H9 (cell line): ENCODE data around the gene UVRAG. TPM values are rescaled to one million over a fixed set of nuclear protein-coding genes. Genes with fewer than 3 reads are reported as not detected.

ENCODE experiments used
- DNase-seq: peaks from one replicate; pipeline ENCODE4 v3.0.0-alpha.2; 2017
- H2AFZ ChIP-seq: one replicate; pipeline ENCODE4 v1.6.1; 2013; ENCODE audit warnings: mild to moderate bottlenecking, low read length, control low read depth, moderate library complexity
- H2AK5ac ChIP-seq: 2 replicates; pipeline ENCODE4 v1.6.1; 2013; ENCODE audit warnings: low read length, control low read depth, mixed read lengths; ENCODE audit not compliant: insufficient read length
- H2BK120ac ChIP-seq: one replicate; pipeline ENCODE4 v1.6.1; 2013; ENCODE audit warnings: low read depth, mild to moderate bottlenecking, low read length, control low read depth, inconsistent platforms; ENCODE audit not compliant: poor library complexity, severe bottlenecking
- H2BK12ac ChIP-seq: 2 replicates; pipeline ENCODE4 v1.6.1; 2013; ENCODE audit warnings: low read length, control low read depth, mixed read lengths, low read depth; ENCODE audit not compliant: insufficient read length
- H2BK15ac ChIP-seq: 2 replicates; pipeline ENCODE4 v1.6.1; 2013; ENCODE audit warnings: low read depth, low read length, control low read depth
- H2BK20ac ChIP-seq: one replicate; pipeline ENCODE4 v1.6.1; 2013; ENCODE audit warnings: low read depth, mild to moderate bottlenecking, low read length, control low read depth, inconsistent platforms; ENCODE audit not compliant: poor library complexity, severe bottlenecking
- H2BK5ac ChIP-seq: 2 replicates; pipeline ENCODE4 v1.6.1; 2013; ENCODE audit warnings: low read length, control low read depth, mixed read lengths; ENCODE audit not compliant: insufficient read length
- H3K14ac ChIP-seq: 2 replicates; pipeline ENCODE4 v1.6.1; 2013; ENCODE audit warnings: low read length, control low read depth; ENCODE audit not compliant: insufficient read depth
- H3K18ac ChIP-seq: 2 replicates; pipeline ENCODE4 v1.6.1; 2013; ENCODE audit warnings: low read depth, mild to moderate bottlenecking, mixed read lengths, low read length, control low read depth; ENCODE audit not compliant: insufficient read length
- H3K23ac ChIP-seq: 2 replicates; pipeline ENCODE4 v1.6.1; 2013; ENCODE audit warnings: low read length, control low read depth, mixed read lengths, low read depth; ENCODE audit not compliant: insufficient read length
- H3K23me2 ChIP-seq: 2 replicates; pipeline ENCODE4 v1.6.1; 2013; ENCODE audit warnings: low read depth, mild to moderate bottlenecking, mixed read lengths, low read length, control low read depth; ENCODE audit not compliant: insufficient read length, poor library complexity, severe bottlenecking
- H3K27ac ChIP-seq: 2 replicates; pipeline ENCODE4 v1.5.1; 2013; ENCODE audit warnings: low read length, control low read depth, mixed read lengths, low read depth; ENCODE audit not compliant: insufficient read length
- H3K27me3 ChIP-seq: 2 replicates; pipeline ENCODE4 v1.6.1; 2013; ENCODE audit warnings: low read length, control low read depth, inconsistent platforms; ENCODE audit not compliant: insufficient read depth
- H3K4ac ChIP-seq: 2 replicates; pipeline ENCODE4 v1.6.1; 2013; ENCODE audit warnings: low read depth, mild to moderate bottlenecking, control low read depth, inconsistent platforms, low read length, moderate library complexity
- H3K4me1 ChIP-seq: 2 replicates; pipeline ENCODE4 v1.6.1; 2013; ENCODE audit warnings: low read length, control low read depth, inconsistent platforms; ENCODE audit not compliant: insufficient read depth
- H3K4me2 ChIP-seq: 2 replicates; pipeline ENCODE4 v1.6.1; 2013; ENCODE audit warnings: low read length, control low read depth, mixed read lengths; ENCODE audit not compliant: insufficient read length, insufficient read depth
- H3K56ac ChIP-seq: 2 replicates; pipeline ENCODE4 v1.6.1; 2013; ENCODE audit warnings: low read depth, mild to moderate bottlenecking, mixed read lengths, low read length, control low read depth; ENCODE audit not compliant: insufficient read length
- H3K79me1 ChIP-seq: 2 replicates; pipeline ENCODE4 v1.6.1; 2013; ENCODE audit warnings: low read depth, mild to moderate bottlenecking, moderate library complexity, low read length, control low read depth, inconsistent platforms; ENCODE audit not compliant: insufficient read depth, poor library complexity, severe bottlenecking
- H3K79me2 ChIP-seq: 2 replicates; pipeline ENCODE4 v1.6.1; 2013; ENCODE audit warnings: low read length, control low read depth, inconsistent platforms; ENCODE audit not compliant: insufficient read depth
- H3K9ac ChIP-seq: 2 replicates; pipeline ENCODE4 v1.6.1; 2013; ENCODE audit warnings: low read length, control low read depth, mixed read lengths; ENCODE audit not compliant: insufficient read length; ENCODE audit errors: extremely low read depth
- H3K9me3 ChIP-seq: one replicate; pipeline ENCODE4 v1.6.1; 2013; ENCODE audit warnings: low read depth, low read length, inconsistent platforms; ENCODE audit not compliant: control insufficient read depth
- H3T11ph ChIP-seq: one replicate; pipeline ENCODE4 v1.6.1; 2013; ENCODE audit warnings: mild to moderate bottlenecking, low read length, control low read depth, inconsistent platforms
- H4K20me1 ChIP-seq: one replicate; pipeline ENCODE4 v1.6.1; 2013; ENCODE audit not compliant: control insufficient read depth, insufficient read length, insufficient read depth
- H4K5ac ChIP-seq: 2 replicates; pipeline ENCODE4 v1.6.1; 2013; ENCODE audit warnings: low read depth, mild to moderate bottlenecking, mixed read lengths, low read length, control low read depth; ENCODE audit not compliant: insufficient read length
- H4K8ac ChIP-seq: replicated peaks from 2 replicates; pipeline ENCODE4 v1.6.1; 2013; ENCODE audit warnings: low read length, control low read depth, mixed read lengths, low read depth; ENCODE audit not compliant: insufficient read length
- H4K91ac ChIP-seq: 2 replicates; pipeline ENCODE4 v1.6.1; 2013; ENCODE audit warnings: low read depth, mild to moderate bottlenecking, moderate library complexity, mixed read lengths, low read length, control low read depth; ENCODE audit not compliant: insufficient read length
- H3K27ac Mint-ChIP-seq, 3 experiments: 2 replicates in 2 of 3; 3 replicates in 1 of 3; pipeline ENCODE4 v1.8.0; 2020 to 2021; ENCODE audit warnings: mixed read lengths in 3 of 3, mild to moderate bottlenecking in 1 of 3, moderate library complexity in 1 of 3
- H3K27me3 Mint-ChIP-seq: 2 replicates; pipeline ENCODE4 v1.8.0; 2021; ENCODE audit warnings: low read depth, mild to moderate bottlenecking, moderate library complexity, mixed read lengths
- H3K36me3 Mint-ChIP-seq, 3 experiments: 2 replicates in 2 of 3; 3 replicates in 1 of 3; pipeline ENCODE4 v1.8.0; 2020 to 2021; ENCODE audit warnings: low read depth in 3 of 3, mixed read lengths in 3 of 3; ENCODE audit not compliant: insufficient read depth in 1 of 3
- H3K4me1 Mint-ChIP-seq, 2 experiments: 2 replicates each; pipeline ENCODE4 v1.8.0; 2020; ENCODE audit warnings: mixed read lengths in 2 of 2
- H3K4me3 Mint-ChIP-seq, 2 experiments: 2 replicates in 1 of 2; 3 replicates in 1 of 2; pipeline ENCODE4 v1.8.0; 2020 to 2021; ENCODE audit warnings: mild to moderate bottlenecking in 2 of 2, mixed read lengths in 2 of 2, moderate library complexity in 1 of 2
- H3K9me3 Mint-ChIP-seq, 2 experiments: 2 replicates in 1 of 2; 3 replicates in 1 of 2; pipeline ENCODE4 v1.8.0; 2020; ENCODE audit warnings: mild to moderate bottlenecking in 2 of 2, mixed read lengths in 2 of 2, moderate library complexity in 1 of 2
- whole genome bisulfite sequencing: extraction: QIAGEN DNeasy Blood & Tissue Kit; methylation state at CpG from one replicate; pipeline ENCODE4 v1.1.7; 2013; ENCODE audit warnings: missing lambda C conversion rate, low lambda C conversion rate, mixed read lengths; ENCODE audit not compliant: insufficient read length; ENCODE audit errors: extremely low coverage; 5-methylcytosine and 5-hydroxymethylcytosine counted together
- total RNA-seq: library from RNA; stranded (reverse); gene quantifications from 2 replicates; pipeline ENCODE4 v1.2.1, GENCODE V29; 2021
- TF ChIP-seq, protein P1 (sequence below): fragments of 200-600 bp; sonication (generic); conservative IDR thresholded peaks from 3 replicates; pipeline ENCODE4 v1.8.0; 2021; ENCODE audit warnings: antibody characterized with exemption, mild to moderate bottlenecking

UVRAG gene
- total RNA-seq, 1 experiment from 2014 or later, result 18.5 TPM

DNA sequence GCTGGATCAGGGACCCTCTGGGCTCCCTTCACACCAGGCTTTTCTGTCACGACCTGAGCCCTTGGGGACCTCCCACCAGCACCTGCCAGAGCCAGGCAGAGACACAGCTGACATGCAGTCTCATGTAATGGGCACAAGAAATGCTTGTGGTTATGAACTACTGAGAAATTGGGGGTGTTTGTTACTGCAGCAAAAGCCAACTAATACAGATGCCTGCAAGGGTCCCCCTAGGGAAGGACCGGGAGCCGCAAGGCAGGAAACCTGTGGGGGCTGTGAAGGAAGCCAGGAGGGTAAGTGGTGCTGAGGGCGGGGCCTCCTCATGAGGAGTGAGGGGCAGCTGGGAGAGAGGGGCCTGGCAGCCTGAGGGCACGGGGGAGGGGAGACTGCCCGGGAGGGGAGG, 374.7 kb downstream of the UVRAG start:
- Mint-ChIP-seq H3K27me3 (peaks cover 18% of the 10 kb centered on the region), H3K4me3 (no peak overlapping the region), H3K4me1 (peaks cover 0 to 17% of the 10 kb centered on the region in 2 experiments; a peak in 2 of 4 replicates), H3K27ac (no peak overlapping the region), H3K9me3 (no peaks in the 10 kb centered on the region), H3K36me3 (no peaks in the 10 kb centered on the region)
- Histone ChIP-seq H3K14ac (no peak overlapping the region; the same call in 1 of the 2 replicates), H3K23me2 (no peaks in the 10 kb centered on the region), H2BK5ac (no peak overlapping the region), H4K20me1 (no peaks in the 10 kb centered on the region), H2BK20ac (no peak overlapping the region), H4K5ac (no peak overlapping the region), H3K56ac (no peak overlapping the region), H3K4me2 (no peak overlapping the region), H2AK5ac (no peak overlapping the region), H2BK15ac (no peak overlapping the region), H3K4ac (no peak overlapping the region), H3K79me1 (no peaks in the 10 kb centered on the region), H3K18ac (no peak overlapping the region), H3K27me3 (no peaks in the 10 kb centered on the region), H3K79me2 (no peaks in the 10 kb centered on the region), H2AFZ (no peak overlapping the region), H3K4me1 (no peaks in the 10 kb centered on the region), H3K9ac (no peak overlapping the region), H3K9me3 (no peaks in the 10 kb centered on the region), H3K23ac (no peak overlapping the region), H2BK12ac (no peak overlapping the region), H2BK120ac (no peak overlapping the region), H4K91ac (no peak overlapping the region), H4K8ac (no peak overlapping the region), H3K27ac (no peak overlapping the region), H3T11ph (no peak overlapping the region)
- WGBS, result no CpG with 5 or more reads among the region's 6 CpGs
- TF ChIP-seq, protein P1, sequence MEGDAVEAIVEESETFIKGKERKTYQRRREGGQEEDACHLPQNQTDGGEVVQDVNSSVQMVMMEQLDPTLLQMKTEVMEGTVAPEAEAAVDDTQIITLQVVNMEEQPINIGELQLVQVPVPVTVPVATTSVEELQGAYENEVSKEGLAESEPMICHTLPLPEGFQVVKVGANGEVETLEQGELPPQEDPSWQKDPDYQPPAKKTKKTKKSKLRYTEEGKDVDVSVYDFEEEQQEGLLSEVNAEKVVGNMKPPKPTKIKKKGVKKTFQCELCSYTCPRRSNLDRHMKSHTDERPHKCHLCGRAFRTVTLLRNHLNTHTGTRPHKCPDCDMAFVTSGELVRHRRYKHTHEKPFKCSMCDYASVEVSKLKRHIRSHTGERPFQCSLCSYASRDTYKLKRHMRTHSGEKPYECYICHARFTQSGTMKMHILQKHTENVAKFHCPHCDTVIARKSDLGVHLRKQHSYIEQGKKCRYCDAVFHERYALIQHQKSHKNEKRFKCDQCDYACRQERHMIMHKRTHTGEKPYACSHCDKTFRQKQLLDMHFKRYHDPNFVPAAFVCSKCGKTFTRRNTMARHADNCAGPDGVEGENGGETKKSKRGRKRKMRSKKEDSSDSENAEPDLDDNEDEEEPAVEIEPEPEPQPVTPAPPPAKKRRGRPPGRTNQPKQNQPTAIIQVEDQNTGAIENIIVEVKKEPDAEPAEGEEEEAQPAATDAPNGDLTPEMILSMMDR, result no peak
- no peak for DNase-seq
